ENCODE results near the gene WDR36. TPM values are rescaled to one million over a fixed set of nuclear protein-coding genes. Genes with fewer than 3 reads are reported as not detected.

WDR36 gene
- total RNA-seq, 1 donor from 2014 or later = 31.6 TPM

GRCh38 chr5:111126896-111127295, 34.7 kb downstream of the WDR36 start:
- no peaks in the 10 kb centered on the region for H3K4me1 Mint-ChIP-seq (ENCODE audit: low read depth)

GRCh38 chr5:111127453-111128195, 35.5 kb downstream of the WDR36 start:
- Mint-ChIP-seq H3K4me1 (ENCODE audit: low read depth) (no peaks in the 10 kb centered on the region), H3K4me3 (ENCODE audit: low read depth) (no peak overlapping the region), H3K36me3 (ENCODE audit: insufficient read depth) (peaks cover 17% of the 10 kb centered on the region), H3K27ac (no peak overlapping the region), H3K27me3 (no peaks in the 10 kb centered on the region), H3K9me3 (ENCODE audit: low read depth) (no peaks in the 10 kb centered on the region)
- DNase-seq (ENCODE audit: low spot score, unreplicated experiment) = no peak
- TF ChIP-seq CTCF (IDR thresholded peaks at IDR 0.05; ENCODE audit: unreplicated experiment) = no peak

More at GRCh38 chr5:111126896-111127295, 34.7 kb downstream of the WDR36 start:
- Mint-ChIP-seq H3K9me3 (ENCODE audit: low read depth) (no peaks in the 10 kb centered on the region), H3K36me3 (ENCODE audit: insufficient read depth) (peaks cover 17% of the 10 kb centered on the region), H3K27ac (no peak overlapping the region), H3K4me3 (ENCODE audit: low read depth) (no peak overlapping the region), H3K27me3 (no peaks in the 10 kb centered on the region)
- no peak for DNase-seq (ENCODE audit: low spot score, unreplicated experiment)
- no peak for TF ChIP-seq CTCF (IDR thresholded peaks at IDR 0.05; ENCODE audit: unreplicated experiment)

GRCh38 chr5:111129938-111130337, 37.8 kb downstream of the WDR36 start:
- TF ChIP-seq CTCF (IDR thresholded peaks at IDR 0.05; ENCODE audit: unreplicated experiment) = no peak
- no peaks in the 10 kb centered on the region for H3K9me3 Mint-ChIP-seq (ENCODE audit: low read depth)
- H3K4me1 Mint-ChIP-seq (ENCODE audit: low read depth) = no peaks in the 10 kb centered on the region
- no peak for DNase-seq (ENCODE audit: low spot score, unreplicated experiment)
- H3K36me3 Mint-ChIP-seq (ENCODE audit: insufficient read depth) = peaks cover 10% of the 10 kb centered on the region
- no peak overlapping the region for H3K27ac Mint-ChIP-seq
- H3K27me3 Mint-ChIP-seq = no peaks in the 10 kb centered on the region
- H3K4me3 Mint-ChIP-seq (ENCODE audit: low read depth) = no peak overlapping the region

GRCh38 chr5:111131356-111131755, 39.2 kb downstream of the WDR36 start:
- Mint-ChIP-seq H3K9me3 (ENCODE audit: low read depth) (no peaks in the 10 kb centered on the region), H3K4me1 (ENCODE audit: low read depth) (no peaks in the 10 kb centered on the region), H3K27ac (no peak overlapping the region), H3K4me3 (ENCODE audit: low read depth) (no peak overlapping the region), H3K36me3 (ENCODE audit: insufficient read depth) (peaks cover 6% of the 10 kb centered on the region), H3K27me3 (no peaks in the 10 kb centered on the region)
- no peak for TF ChIP-seq CTCF (IDR thresholded peaks at IDR 0.05; ENCODE audit: unreplicated experiment)
- no peak for DNase-seq (ENCODE audit: low spot score, unreplicated experiment)

GRCh38 chr5:111132076-111132475, 39.9 kb downstream of the WDR36 start:
- Mint-ChIP-seq H3K27ac (no peak overlapping the region), H3K4me1 (ENCODE audit: low read depth) (no peaks in the 10 kb centered on the region), H3K9me3 (ENCODE audit: low read depth) (no peaks in the 10 kb centered on the region), H3K36me3 (ENCODE audit: insufficient read depth) (peaks cover 4% of the 10 kb centered on the region), H3K27me3 (no peaks in the 10 kb centered on the region), H3K4me3 (ENCODE audit: low read depth) (no peak overlapping the region)
- DNase-seq (ENCODE audit: low spot score, unreplicated experiment) = no peak
- no peak for TF ChIP-seq CTCF (IDR thresholded peaks at IDR 0.05; ENCODE audit: unreplicated experiment)
